ENCODE measurements around the gene RAB33A.

DNA sequence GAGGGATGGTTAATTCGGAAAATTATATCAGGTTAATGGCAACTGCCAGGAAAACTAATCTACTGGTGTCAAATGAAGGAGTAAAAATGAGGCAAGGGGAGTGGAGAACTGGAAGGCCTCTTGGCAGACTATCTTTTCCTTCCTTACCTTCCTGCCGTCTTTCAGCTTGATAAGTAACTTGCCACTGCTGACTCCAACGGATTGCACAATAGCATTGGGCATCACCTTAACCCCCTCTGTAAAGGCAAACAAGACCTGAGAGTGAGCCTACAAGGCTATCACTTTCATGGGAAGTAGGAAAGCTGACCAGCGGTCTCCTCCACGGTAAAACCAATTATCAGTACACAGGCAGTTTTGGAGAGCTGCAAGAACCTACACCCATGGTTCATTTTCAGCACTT, 35.3 kb upstream of the RAB33A start:
- no peak for TF ChIP-seq ELF4 (IDR thresholded peaks at IDR 0.05)
- no peak for TF ChIP-seq NFRKB (IDR thresholded peaks at IDR 0.05)
- TF ChIP-seq SP1 (IDR thresholded peaks at IDR 0.05), result no peak
- no peak for TF ChIP-seq BHLHE40 (IDR thresholded peaks at IDR 0.05; ENCODE audit: borderline replicate concordance)
- no peak for TF ChIP-seq HDGF (IDR thresholded peaks at IDR 0.05; ENCODE audit: borderline replicate concordance)
- TF ChIP-seq, protein P1, sequence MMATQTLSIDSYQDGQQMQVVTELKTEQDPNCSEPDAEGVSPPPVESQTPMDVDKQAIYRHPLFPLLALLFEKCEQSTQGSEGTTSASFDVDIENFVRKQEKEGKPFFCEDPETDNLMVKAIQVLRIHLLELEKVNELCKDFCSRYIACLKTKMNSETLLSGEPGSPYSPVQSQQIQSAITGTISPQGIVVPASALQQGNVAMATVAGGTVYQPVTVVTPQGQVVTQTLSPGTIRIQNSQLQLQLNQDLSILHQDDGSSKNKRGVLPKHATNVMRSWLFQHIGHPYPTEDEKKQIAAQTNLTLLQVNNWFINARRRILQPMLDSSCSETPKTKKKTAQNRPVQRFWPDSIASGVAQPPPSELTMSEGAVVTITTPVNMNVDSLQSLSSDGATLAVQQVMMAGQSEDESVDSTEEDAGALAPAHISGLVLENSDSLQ (IDR thresholded peaks at IDR 0.05), result no peak
- no peak for TF ChIP-seq TARDBP (IDR thresholded peaks at IDR 0.05)
- no peak for TF ChIP-seq SUZ12 (IDR thresholded peaks at IDR 0.05)
- no peak for TF ChIP-seq FOXK2 (IDR thresholded peaks at IDR 0.05)

Data from HEK293T (cell line).